Measurements from ENCODE around the gene CDYL. TPM values are rescaled to one million over a fixed set of nuclear protein-coding genes. Genes with fewer than 3 reads are reported as not detected.

Gene CDYL
- total RNA-seq, 1 donor: 72.3 TPM

- H3K27me3 ChIP-seq (ENCODE audit: insufficient read depth, low read length): no peaks in the 10 kb centered on the region
- H3K9me3 ChIP-seq (ENCODE audit: low read depth, low read length): no peaks in the 10 kb centered on the region
- no peak overlapping the region for H3K4me3 ChIP-seq (ENCODE audit: low read length)
- H3K4me1 ChIP-seq (ENCODE audit: insufficient read depth, low read length): peaks cover 18% of the 10 kb centered on the region
Observed at GRCh38 chr6:4889701-4890100, 113.5 kb downstream of the CDYL start.

DNA sequence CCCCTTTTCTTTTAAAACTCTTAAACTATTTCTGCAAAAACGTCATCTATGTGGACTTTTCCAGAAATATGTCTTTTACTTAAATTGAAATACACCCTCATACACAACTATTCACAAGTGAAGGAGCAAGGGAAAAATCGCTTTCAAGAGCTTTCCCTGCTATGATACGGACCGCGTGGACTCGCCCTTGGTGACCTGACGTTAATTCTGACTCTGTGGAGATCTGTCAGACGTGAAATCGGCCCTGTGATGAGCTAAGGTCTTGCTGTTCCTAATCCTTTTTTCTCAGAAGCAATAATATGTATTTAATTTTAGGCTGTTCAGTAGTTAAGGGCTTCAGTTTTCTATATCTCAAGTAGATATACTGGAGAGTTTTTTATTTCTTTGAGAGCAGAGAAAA is 114.0 kb downstream of the CDYL start:
- no peak overlapping the region for H3K4me3 ChIP-seq (ENCODE audit: low read length)
- no peaks in the 10 kb centered on the region for H3K27me3 ChIP-seq (ENCODE audit: insufficient read depth, low read length)
- H3K9me3 ChIP-seq (ENCODE audit: low read depth, low read length): no peaks in the 10 kb centered on the region
- H3K4me1 ChIP-seq (ENCODE audit: insufficient read depth, low read length): peaks cover 14% of the 10 kb centered on the region

- Histone ChIP-seq H3K4me1 (ENCODE audit: insufficient read depth, low read length) (peaks cover 10% of the 10 kb centered on the region), H3K27me3 (ENCODE audit: insufficient read depth, low read length) (no peaks in the 10 kb centered on the region), H3K9me3 (ENCODE audit: low read depth, low read length) (no peaks in the 10 kb centered on the region), H3K4me3 (ENCODE audit: low read length) (no peak overlapping the region)
Observed at GRCh38 chr6:4890627-4891026, 114.4 kb downstream of the CDYL start.

DNA sequence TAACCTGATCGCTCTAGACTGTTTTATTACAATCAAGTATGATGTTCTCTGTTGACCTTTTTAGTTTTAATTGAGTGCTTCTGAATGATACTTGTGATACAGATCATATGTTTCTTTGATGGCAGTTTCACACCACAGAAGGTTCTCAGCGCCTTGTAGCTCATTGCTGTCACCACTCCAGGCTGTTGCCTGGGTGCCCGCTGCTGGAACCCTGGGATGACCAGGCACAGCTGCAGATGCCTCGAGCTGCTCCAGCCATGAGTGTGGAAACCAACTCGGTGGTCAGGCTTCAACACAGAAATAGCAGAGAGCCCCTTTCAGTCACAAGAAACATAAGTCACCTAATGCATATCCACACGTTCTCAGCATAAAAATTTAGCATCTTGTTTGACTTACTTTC is 114.9 kb downstream of the CDYL start:
- Histone ChIP-seq H3K4me3 (ENCODE audit: low read length) (no peak overlapping the region), H3K27me3 (ENCODE audit: insufficient read depth, low read length) (no peaks in the 10 kb centered on the region), H3K9me3 (ENCODE audit: low read depth, low read length) (no peaks in the 10 kb centered on the region), H3K4me1 (ENCODE audit: insufficient read depth, low read length) (peaks cover 10% of the 10 kb centered on the region)

DNA sequence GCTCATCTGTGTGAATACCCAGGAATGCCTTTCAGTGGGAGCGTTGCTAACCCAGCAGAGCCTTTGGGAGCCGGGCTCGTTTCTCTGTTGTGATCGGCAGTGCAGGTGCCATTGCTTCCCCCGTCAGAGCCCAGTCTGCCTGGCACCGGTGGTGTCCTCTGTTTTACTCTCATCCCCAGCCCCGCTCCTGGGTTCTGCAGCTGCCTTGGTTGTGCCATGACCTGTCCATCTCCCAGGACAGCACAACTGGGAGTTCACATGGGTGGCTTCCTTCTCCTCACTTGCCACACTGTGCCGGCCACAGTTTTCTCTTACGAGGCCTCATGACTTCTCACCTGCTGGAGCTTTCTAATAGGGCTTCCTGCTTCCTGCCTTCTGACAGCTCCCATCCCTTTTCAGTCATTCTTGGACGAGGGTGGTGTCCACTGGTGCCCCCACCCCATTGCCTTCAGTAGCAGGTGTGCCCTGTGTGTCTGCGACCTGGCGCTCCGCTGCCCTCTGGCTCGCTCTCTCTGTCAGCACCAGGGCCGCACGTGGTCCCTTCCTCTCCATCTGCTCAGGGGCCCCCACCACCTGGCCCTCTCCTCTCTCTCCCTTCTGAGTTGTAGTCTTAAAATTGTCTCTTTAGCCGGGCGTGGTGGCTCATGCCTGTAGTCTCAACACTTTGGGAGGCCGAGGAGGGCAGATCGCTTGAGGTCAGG is 116.7 kb downstream of the CDYL start:
- Histone ChIP-seq H3K9me3 (ENCODE audit: low read depth, low read length) (no peaks in the 10 kb centered on the region), H3K4me3 (ENCODE audit: low read length) (no peak overlapping the region), H3K4me1 (ENCODE audit: insufficient read depth, low read length) (peaks cover 10% of the 10 kb centered on the region), H3K27me3 (ENCODE audit: insufficient read depth, low read length) (no peaks in the 10 kb centered on the region)

GRCh38 chr6:4894049-4894448 is 117.8 kb downstream of the CDYL start:
- Histone ChIP-seq H3K9me3 (ENCODE audit: low read depth, low read length) (no peaks in the 10 kb centered on the region), H3K4me1 (ENCODE audit: insufficient read depth, low read length) (peaks cover 9% of the 10 kb centered on the region), H3K27me3 (ENCODE audit: insufficient read depth, low read length) (no peaks in the 10 kb centered on the region), H3K4me3 (ENCODE audit: low read length) (no peak overlapping the region)

GRCh38 chr6:4895971-4896370 is 119.8 kb downstream of the CDYL start:
- Histone ChIP-seq H3K4me3 (ENCODE audit: low read length) (no peak overlapping the region), H3K27me3 (ENCODE audit: insufficient read depth, low read length) (no peaks in the 10 kb centered on the region), H3K4me1 (ENCODE audit: insufficient read depth, low read length) (no peaks in the 10 kb centered on the region), H3K9me3 (ENCODE audit: low read depth, low read length) (no peaks in the 10 kb centered on the region)

GRCh38 chr6:4896401-4896800 is 120.2 kb downstream of the CDYL start:
- Histone ChIP-seq H3K4me1 (ENCODE audit: insufficient read depth, low read length) (peaks cover 4% of the 10 kb centered on the region), H3K9me3 (ENCODE audit: low read depth, low read length) (no peaks in the 10 kb centered on the region), H3K27me3 (ENCODE audit: insufficient read depth, low read length) (no peaks in the 10 kb centered on the region), H3K4me3 (ENCODE audit: low read length) (no peak overlapping the region)

DNA sequence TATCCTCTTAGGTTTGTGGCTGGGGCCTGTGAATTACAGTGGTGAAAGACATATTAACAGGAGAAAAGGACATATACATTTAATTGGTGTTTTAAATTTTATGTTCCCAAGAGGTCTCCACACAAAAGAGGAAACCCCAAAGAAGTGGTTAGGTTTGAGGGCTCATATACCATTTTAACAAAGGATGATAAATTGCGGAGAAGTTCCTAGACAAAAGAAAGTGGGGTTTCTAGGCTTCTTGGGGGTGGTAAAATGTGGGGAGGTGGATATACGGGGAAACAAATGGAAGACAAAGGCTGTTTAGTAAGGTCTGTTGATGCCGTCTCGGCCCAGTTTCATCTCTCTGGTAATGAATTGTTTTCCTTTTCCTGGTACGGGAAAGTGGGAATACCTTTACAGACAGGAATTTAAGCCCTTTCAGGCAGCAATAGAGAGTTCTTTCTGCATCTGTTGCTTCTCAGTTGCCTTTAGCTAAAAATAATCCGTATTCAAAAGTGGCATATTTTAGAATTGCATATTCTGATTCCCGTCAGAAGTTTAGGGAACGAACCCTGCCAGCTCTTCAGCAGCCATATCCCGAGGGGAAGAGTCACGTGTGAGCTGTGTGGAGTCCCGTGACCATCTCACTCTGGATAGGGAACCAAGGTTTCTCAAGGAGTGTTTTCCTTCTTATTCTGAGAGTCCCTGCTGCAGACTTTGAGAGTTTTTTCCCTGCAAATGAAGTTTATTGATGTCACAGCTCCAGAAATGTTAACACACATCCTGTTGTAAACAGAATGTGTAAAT is 123.2 kb downstream of the CDYL start:
- peaks cover 15% of the 10 kb centered on the region for H3K4me1 ChIP-seq (ENCODE audit: insufficient read depth, low read length)

DNA sequence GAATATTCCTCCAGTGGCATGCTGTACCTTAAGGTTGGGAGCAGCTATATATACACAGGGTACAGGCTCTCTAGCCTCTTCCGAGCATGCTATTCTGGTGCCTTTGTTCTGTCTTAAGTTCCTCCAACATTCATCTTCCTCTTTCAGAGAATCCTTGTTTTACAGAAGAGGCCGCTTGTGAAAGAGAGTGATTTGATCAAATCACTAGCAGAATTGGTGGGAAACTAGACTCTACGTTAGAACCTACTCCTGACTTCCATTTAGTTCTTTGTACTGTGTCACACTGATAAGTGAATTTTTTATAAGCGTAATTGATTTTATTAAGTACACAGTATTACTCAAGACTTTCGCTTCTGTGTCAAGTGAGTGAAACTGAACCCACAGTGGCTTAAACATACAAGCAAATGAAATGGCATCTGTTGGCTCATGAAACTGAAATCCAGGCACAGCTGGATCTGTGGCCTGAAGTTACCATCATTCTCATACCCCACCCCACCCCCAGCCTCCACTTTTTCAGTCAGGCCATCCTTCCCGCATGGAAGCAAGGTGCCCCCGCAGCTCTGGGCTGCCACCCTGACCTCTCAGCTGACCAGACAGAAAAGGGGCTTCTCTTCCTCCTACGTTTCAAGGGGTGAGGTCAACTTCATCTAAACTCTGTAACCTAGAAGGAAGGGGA is 125.3 kb downstream of the CDYL start:
- Histone ChIP-seq H3K27me3 (ENCODE audit: insufficient read depth, low read length) (no peaks in the 10 kb centered on the region), H3K4me3 (ENCODE audit: low read length) (no peak overlapping the region), H3K9me3 (ENCODE audit: low read depth, low read length) (no peaks in the 10 kb centered on the region), H3K4me1 (ENCODE audit: insufficient read depth, low read length) (peaks cover 32% of the 10 kb centered on the region)

More for the DNA sequence above, 123.2 kb downstream of the CDYL start:
- Histone ChIP-seq H3K4me3 (ENCODE audit: low read length) (no peak overlapping the region), H3K9me3 (ENCODE audit: low read depth, low read length) (no peaks in the 10 kb centered on the region), H3K27me3 (ENCODE audit: insufficient read depth, low read length) (no peaks in the 10 kb centered on the region)

- Histone ChIP-seq H3K9me3 (ENCODE audit: low read depth, low read length) (no peaks in the 10 kb centered on the region), H3K27me3 (ENCODE audit: insufficient read depth, low read length) (no peaks in the 10 kb centered on the region), H3K4me1 (ENCODE audit: insufficient read depth, low read length) (peaks cover 41% of the 10 kb centered on the region), H3K4me3 (ENCODE audit: low read length) (no peak overlapping the region)
Observed at GRCh38 chr6:4902363-4902762, 126.2 kb downstream of the CDYL start.

DNA sequence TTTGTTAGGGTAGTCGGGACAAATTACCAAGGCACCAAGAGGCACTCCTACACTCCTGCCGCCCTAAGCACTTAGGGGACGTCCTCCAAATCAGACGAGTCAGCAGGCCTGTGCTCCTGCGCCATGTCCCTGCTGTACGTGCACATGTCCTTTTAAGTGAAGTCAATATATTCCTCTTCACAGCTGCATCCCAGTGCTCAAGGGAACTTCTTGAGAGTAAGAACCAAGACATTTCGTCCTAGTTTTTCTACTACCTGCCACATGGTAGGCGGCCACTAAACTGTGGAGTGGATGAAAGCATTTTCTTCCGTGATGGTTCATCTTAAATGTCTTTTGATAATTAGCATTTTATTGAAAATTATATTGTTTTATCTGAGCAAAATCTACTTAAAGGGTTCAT is 126.9 kb downstream of the CDYL start:
- Histone ChIP-seq H3K27me3 (ENCODE audit: insufficient read depth, low read length) (no peaks in the 10 kb centered on the region), H3K4me3 (ENCODE audit: low read length) (no peak overlapping the region), H3K4me1 (ENCODE audit: insufficient read depth, low read length) (peaks cover 48% of the 10 kb centered on the region), H3K9me3 (ENCODE audit: low read depth, low read length) (no peaks in the 10 kb centered on the region)

DNA sequence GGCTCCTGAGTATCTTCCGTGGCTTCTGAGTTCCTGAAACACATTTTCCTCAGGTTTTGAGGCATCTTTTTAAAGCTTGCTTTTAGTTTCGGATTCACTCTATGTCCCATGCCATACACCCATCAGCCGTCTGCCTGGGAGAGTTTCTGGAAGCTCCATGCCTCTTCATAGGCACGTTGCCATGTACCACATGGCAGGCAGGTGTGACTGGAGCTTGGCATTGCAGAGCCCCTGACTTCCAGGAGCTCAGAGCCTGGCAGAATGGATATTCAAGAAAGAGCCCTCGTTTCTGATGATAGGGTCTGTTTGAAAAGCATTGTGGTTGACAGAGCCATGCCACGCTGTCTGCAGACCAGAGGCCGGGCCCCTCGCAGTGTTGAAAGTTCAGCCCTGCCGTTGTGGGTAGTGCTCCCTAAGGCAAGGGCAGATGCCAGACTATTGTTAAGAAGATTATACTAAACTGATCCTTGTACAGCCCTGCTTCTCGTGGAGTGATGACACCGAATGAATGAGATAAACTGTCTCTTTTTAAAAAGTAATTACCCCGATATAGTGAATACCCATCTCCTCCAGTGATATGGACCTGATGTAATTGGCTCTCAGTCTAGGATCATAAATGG is 127.7 kb downstream of the CDYL start:
- Histone ChIP-seq H3K27me3 (ENCODE audit: insufficient read depth, low read length) (no peaks in the 10 kb centered on the region), H3K4me1 (ENCODE audit: insufficient read depth, low read length) (peaks cover 49% of the 10 kb centered on the region)

DNA sequence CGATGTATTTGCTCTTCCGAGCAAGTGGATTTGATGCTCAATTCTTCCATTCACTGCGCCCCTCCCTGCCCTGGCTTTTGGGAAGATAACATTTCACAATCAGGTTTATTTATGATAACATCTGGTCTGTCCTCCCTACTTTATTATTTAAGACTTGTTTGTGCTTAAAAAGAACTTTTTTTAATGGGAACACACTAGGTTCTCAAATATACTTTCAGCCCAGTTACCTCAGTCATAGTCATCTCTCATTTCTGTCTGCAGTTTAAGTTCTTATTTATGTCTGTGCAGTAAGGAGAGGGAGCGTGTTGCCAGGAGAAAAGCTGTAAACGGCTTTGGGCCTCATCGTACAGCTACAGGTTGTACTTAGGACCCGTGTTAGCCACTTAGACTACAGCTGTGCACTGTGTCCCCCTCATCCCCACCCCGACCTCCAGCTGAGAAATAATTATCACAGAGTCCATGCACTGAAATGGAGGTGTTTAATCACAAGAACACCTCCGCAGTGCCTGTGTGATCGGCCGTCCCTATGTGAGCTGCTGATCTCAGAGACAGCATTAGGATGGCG is 128.3 kb downstream of the CDYL start:
- H3K4me1 ChIP-seq (ENCODE audit: insufficient read depth, low read length): peaks cover 49% of the 10 kb centered on the region
- H3K27me3 ChIP-seq (ENCODE audit: insufficient read depth, low read length): no peaks in the 10 kb centered on the region
- no peak overlapping the region for H3K4me3 ChIP-seq (ENCODE audit: low read length)
- H3K9me3 ChIP-seq (ENCODE audit: low read depth, low read length): no peaks in the 10 kb centered on the region

More for the DNA sequence above, 127.7 kb downstream of the CDYL start:
- Histone ChIP-seq H3K9me3 (ENCODE audit: low read depth, low read length) (no peaks in the 10 kb centered on the region), H3K4me3 (ENCODE audit: low read length) (no peak overlapping the region)

GRCh38 chr6:4905826-4906225 is 129.6 kb downstream of the CDYL start:
- Histone ChIP-seq H3K27me3 (ENCODE audit: insufficient read depth, low read length) (no peaks in the 10 kb centered on the region), H3K9me3 (ENCODE audit: low read depth, low read length) (no peaks in the 10 kb centered on the region), H3K4me3 (ENCODE audit: low read length) (no peak overlapping the region), H3K4me1 (ENCODE audit: insufficient read depth, low read length) (peaks cover 49% of the 10 kb centered on the region)

All from mononuclear cell (primary cell).